Measurements from ENCODE around the gene VASN.

VASN gene

DNA sequence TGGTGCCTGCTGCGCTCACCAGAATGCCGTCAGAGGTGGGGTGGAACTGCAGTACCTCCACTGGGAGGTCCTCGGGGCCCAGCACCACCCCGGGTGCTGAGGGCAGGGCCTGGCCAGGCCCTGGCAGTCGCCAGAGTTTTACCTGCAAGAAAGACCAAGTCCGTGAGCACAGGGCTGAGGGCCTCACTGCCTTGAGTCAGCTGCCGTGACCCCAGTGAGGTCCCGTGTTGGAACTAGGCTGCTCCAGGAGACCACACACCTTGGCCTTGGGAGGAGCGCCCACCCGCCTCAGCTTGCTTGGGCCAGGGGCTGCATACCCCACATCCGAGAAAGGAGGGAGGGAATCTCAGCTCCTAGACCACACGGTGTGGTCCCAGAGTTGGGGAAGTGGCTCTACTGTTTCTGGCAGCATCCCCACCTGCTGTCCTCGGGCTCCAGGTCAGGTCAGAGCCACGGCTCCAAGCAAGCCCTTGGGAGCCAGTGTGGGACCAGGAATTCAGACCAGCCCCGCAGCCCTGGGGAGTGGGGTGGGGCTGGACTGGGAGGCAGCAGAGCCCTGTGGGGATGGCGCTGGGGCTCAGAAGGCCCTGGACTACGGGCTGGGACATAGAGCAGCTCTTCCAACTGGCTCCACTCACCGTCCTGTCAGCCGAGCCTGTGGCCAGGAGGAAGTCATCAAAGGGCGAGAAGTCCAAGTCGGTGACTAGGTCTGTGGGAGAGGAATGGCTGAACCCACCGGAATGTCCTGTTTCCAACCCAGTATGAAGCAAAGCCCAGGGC, 36.1 kb downstream of the VASN start:
- TF ChIP-seq, protein P1, sequence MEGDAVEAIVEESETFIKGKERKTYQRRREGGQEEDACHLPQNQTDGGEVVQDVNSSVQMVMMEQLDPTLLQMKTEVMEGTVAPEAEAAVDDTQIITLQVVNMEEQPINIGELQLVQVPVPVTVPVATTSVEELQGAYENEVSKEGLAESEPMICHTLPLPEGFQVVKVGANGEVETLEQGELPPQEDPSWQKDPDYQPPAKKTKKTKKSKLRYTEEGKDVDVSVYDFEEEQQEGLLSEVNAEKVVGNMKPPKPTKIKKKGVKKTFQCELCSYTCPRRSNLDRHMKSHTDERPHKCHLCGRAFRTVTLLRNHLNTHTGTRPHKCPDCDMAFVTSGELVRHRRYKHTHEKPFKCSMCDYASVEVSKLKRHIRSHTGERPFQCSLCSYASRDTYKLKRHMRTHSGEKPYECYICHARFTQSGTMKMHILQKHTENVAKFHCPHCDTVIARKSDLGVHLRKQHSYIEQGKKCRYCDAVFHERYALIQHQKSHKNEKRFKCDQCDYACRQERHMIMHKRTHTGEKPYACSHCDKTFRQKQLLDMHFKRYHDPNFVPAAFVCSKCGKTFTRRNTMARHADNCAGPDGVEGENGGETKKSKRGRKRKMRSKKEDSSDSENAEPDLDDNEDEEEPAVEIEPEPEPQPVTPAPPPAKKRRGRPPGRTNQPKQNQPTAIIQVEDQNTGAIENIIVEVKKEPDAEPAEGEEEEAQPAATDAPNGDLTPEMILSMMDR (conservative IDR thresholded peaks at IDR 0.05; ENCODE audit: low read depth): no peak
- CTCF ChIA-PET: interaction anchor here (1.0 kb wide), 1 partner anchor 117 kb away, joined by 3 read pairs; no protein-coding TSS in a partner anchor
- POLR2A ChIA-PET (ENCODE audit: low non-redundant PET): no interaction called here
- no peak for DNase-seq (ENCODE audit: low spot score)
- H3K27ac ChIP-seq: peak overlapping the region; percentile 69

DNA sequence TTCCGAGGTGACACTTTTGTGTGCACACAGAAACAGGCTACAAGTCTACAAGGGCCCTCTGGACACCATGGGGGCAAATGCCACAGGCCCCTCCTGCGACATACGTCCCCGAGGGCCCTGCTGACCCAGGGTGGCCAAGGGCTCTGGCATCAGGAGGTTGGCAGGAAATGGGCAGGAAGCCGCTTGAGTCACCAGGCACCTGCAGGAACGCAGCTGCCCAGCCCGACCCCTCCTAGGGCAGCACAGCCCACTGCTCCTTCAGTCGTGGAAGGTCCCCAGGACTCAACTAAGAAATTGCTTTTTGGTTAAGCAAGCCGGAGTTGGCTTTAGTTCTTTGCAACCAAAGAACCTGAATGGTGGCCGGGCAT, 36.7 kb downstream of the VASN start:
- DNase-seq (ENCODE audit: low spot score): no peak
- ChIA-PET POLR2A (ENCODE audit: low non-redundant PET) (no interaction called here), CTCF (interaction anchor here (0.6 to 1.0 kb wide), 2 partner anchors 118 to 177 kb away, joined by 3 read pairs; no protein-coding TSS in a partner anchor)
- TF ChIP-seq, protein P1 (conservative IDR thresholded peaks at IDR 0.05; ENCODE audit: low read depth): no peak
- H3K27ac ChIP-seq: peak overlapping the region; percentile 69

DNA sequence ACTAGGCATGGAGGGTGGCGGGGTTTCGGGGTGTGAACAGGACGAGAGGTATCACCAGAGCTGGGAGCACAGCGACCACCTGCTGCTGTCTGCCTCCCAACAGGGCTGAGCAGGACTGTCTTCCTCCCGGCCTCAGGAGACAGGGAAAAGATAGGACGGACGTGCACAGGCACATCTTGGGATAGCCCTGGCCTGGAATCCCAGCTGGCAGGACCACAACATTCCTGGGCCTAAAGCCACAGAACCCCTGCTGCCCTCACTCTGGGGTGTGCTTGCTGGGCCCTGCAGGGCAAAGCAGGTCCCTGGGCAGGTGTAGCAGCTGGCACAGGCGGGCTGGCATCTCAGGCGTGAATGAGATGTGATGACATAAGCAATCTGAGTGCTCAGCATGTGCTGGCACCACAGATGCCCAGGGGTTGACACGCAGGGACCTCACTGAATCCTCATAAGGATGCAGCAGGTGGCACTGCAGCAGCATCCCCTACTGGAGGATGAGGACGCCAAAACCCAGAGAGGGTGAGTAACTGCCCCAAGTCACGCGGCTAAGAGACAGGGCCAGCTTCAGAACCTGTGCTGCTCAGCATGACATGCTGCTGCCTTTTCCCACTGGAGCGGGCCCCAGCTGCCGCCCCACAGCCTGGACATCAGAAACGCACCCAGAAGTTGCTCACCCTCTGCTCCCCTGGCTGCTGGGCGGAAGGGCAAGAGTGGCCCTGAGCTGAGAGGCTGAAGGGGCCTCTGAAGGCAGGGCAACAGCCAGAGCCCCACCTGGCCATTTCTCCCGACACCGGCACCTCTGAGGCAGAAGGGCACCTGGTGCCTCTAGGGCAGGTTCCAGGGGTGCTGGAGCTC, 37.7 kb downstream of the VASN start:
- peak; percentile 63 for DNase-seq (ENCODE audit: low spot score)
- CTCF ChIA-PET: interaction anchor here (0.6 kb wide), 1 partner anchor 13 kb away, joined by 3 read pairs; no protein-coding TSS in a partner anchor
- peak overlapping the region; percentile 69 for H3K27ac ChIP-seq
- TF ChIP-seq, protein P1 (conservative IDR thresholded peaks at IDR 0.05; ENCODE audit: low read depth): peak; percentile 38
- POLR2A ChIA-PET (ENCODE audit: low non-redundant PET): interaction anchor here (0.5 kb wide), 1 partner anchor 69 kb away, joined by 3 read pairs; no protein-coding TSS in a partner anchor

DNA sequence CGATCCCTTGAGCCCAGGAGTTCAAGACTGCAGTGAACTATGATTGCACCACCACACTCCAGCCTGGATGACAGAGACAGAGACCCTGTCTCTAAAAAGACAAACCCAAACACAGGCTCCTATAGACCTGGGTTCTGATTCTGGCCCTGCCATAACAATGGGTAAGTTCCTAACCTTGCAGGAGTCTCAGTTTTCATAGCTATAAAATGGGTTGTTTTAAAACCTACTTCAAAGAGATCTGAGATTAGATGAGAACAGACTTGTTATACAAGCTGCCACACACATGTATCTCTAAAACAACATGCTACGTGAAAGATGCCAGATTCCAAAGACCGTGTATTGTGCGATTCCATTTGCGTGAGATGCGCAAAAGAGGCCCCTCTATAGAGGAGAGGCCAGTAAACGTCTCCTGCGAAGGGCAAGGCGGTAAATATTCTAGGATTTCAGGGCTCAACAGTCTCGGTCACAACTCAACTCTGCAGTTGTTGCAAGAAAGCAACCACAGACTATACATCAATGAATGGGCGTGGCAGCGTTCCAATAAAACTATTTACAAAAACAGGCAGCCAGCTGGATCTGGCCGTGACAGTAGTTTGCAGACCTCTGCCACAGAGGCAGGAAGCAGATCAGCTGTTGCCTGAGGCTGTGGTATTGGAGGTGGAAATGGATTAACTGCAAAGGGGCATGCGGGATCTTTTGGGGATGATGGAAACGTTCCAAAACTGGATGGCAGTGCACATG, 38.9 kb downstream of the VASN start:
- no peak for DNase-seq (ENCODE audit: low spot score)
- TF ChIP-seq, protein P1 (conservative IDR thresholded peaks at IDR 0.05; ENCODE audit: low read depth): no peak
- CTCF ChIA-PET: interaction anchor here (1.0 to 1.2 kb wide), 2 partner anchors 8 to 138 kb away, joined by 3 read pairs; no protein-coding TSS in a partner anchor
- POLR2A ChIA-PET (ENCODE audit: low non-redundant PET): no interaction called here
- peak overlapping the region; percentile 69 for H3K27ac ChIP-seq

DNA sequence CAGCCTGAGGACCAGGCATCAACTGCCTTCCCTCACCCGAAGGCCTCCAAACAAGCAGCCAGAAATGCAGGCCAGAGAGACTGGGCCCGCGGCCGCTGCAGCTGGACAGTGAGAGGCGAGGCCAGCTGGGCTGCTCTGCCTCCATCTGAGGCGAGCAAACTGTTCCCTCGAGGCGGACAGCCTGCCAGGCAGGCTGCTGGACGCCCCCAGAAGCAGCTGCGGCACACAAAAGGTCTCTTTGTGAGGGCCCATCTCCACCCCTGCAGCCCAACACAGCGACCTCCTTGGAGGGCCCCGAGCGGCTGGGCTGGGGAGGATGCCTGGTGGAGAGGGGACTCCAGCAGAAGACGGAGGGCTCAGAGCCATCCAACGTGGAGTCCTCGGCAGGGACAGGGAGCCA, 40.0 kb downstream of the VASN start:
- ChIA-PET CTCF (interaction anchor here (0.6 to 1.2 kb wide), 2 partner anchors 10 kb away, joined by 3 read pairs; no protein-coding TSS in a partner anchor), POLR2A (ENCODE audit: low non-redundant PET) (no interaction called here)
- TF ChIP-seq, protein P1 (conservative IDR thresholded peaks at IDR 0.05; ENCODE audit: low read depth): no peak
- no peak for DNase-seq (ENCODE audit: low spot score)
- H3K27ac ChIP-seq: no peak overlapping the region

DNA sequence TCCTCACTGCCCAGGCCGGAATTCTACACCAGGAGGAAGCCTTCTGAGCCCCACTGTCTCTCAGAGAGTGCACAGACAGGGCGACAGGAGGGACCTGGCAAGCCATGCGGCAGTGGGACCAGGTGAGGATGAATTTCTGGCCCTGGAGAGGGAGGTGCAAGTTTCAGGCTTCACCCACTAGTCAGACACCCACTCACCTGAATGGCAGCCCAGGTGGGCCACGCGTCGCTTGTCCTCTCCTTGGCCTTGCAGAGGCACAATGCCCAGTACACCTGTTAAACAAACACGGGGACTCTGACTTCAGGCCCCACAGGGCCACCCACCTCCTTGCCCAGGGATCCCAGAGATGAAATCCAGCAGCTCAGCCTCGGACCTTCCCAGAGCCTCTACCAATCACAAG, 40.5 kb downstream of the VASN start:
- ChIA-PET POLR2A (ENCODE audit: low non-redundant PET) (no interaction called here), CTCF (interaction anchor here (0.6 to 0.7 kb wide), 2 partner anchors 10 to 59 kb away, joined by 3 read pairs; no protein-coding TSS in a partner anchor)
- TF ChIP-seq, protein P1 (conservative IDR thresholded peaks at IDR 0.05; ENCODE audit: low read depth): no peak
- no peak overlapping the region for H3K27ac ChIP-seq
- DNase-seq (ENCODE audit: low spot score): no peak

All from RWPE1 (cell line).